Right atrium auricular region (tissue), 2 donors: ENCODE measurements around the gene CUTA. TPM values are rescaled to one million over a fixed set of nuclear protein-coding genes. Genes with fewer than 3 reads are reported as not detected.

Experiments
- DNase-seq: peaks from one replicate; pipeline ENCODE4 v3.0.0-alpha.2; 2019; ENCODE audit warnings: low spot score
- H3K27ac ChIP-seq, 2 donors: fragments of 200-600 bp; sonication (generic); 1 replicate in 1 of 2; 2 replicates in 1 of 2; pipeline ENCODE4 v1.5.1; 2016 to 2019
- H3K27me3 ChIP-seq, 2 donors: fragments of 200-600 bp; sonication (generic); one replicate each; pipeline versions ENCODE4 v1.5.1 to v1.6.0; 2017 to 2019
- H3K36me3 ChIP-seq: fragments of 200-600 bp; sonication (generic); one replicate; pipeline ENCODE4 v1.5.1; 2016
- H3K4me1 ChIP-seq, 2 donors: fragments of 200-600 bp; sonication (generic); one replicate each; pipeline versions ENCODE4 v1.5.1 to v1.6.0; 2017 to 2019
- H3K4me3 ChIP-seq, 2 donors: fragments of 200-600 bp; sonication (generic); 1 replicate in 1 of 2; 2 replicates in 1 of 2; pipeline ENCODE4 v1.5.1; 2017 to 2019; ENCODE audit warnings: mild to moderate bottlenecking in 1 of 2, moderate library complexity in 1 of 2
- H3K9me3 ChIP-seq, 2 donors: fragments of 200-600 bp; sonication (generic); one replicate each; pipeline ENCODE4 v1.5.1; 2019
- CTCF ChIP-seq, 2 donors: fragments of 200-600 bp; sonication (generic); IDR thresholded peaks; one replicate each; pipeline ENCODE4 v1.5.1; 2019; ENCODE audit warnings: antibody characterized with exemption in 2 of 2
- total RNA-seq, 2 donors: library from RNA; depleted of rRNA; stranded (reverse); fragments of >200 nt; gene quantifications; one replicate each; pipeline ENCODE4 v1.1.0, GENCODE V29; 2016

The CUTA gene
- total RNA-seq, 2 donors from 2014 or later = 118 to 119 TPM

- no peaks in the 10 kb centered on the region for H3K4me1 ChIP-seq
- DNase-seq = no peak
- peaks cover 33% of the 10 kb centered on the region for H3K36me3 ChIP-seq
- no peaks in the 10 kb centered on the region for H3K9me3 ChIP-seq
- H3K27ac ChIP-seq = no peak overlapping the region
- H3K4me3 ChIP-seq = no peak overlapping the region
- H3K27me3 ChIP-seq = no peaks in the 10 kb centered on the region
- no peak for TF ChIP-seq CTCF (IDR thresholded peaks at IDR 0.05)
These were observed 25.1 kb upstream of the CUTA start for GRCh38 chr6:33443025-33443424.

- Histone ChIP-seq H3K4me1 (no peaks in the 10 kb centered on the region), H3K4me3 (no peak overlapping the region), H3K36me3 (peaks cover 40% of the 10 kb centered on the region), H3K9me3 (no peaks in the 10 kb centered on the region), H3K27me3 (no peaks in the 10 kb centered on the region), H3K27ac (no peak overlapping the region)
- DNase-seq = no peak
- no peak for TF ChIP-seq CTCF (IDR thresholded peaks at IDR 0.05)
These were observed 24.4 kb upstream of the CUTA start for GRCh38 chr6:33442283-33442682.

DNA sequence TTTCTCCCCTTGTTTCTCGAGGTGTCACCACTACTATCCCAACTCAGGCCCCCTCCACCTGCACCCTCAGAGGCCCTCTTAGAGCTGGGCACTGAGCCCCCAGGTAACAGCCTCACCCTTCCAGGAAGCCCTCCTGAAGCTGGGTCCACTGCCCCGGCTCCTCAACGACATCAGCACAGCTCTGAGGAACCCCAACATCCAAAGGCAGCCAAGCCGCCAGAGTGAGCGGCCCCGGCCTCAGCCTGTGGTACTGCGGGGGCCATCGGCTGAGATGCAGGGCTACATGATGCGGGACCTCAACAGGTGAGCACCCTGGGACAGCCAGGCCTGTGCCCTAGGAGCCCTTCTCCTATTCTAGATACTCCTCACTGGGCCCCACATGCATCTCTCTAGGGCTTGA, 23.6 kb upstream of the CUTA start:
- Histone ChIP-seq H3K27ac (no peak overlapping the region), H3K27me3 (no peaks in the 10 kb centered on the region), H3K4me3 (no peak overlapping the region), H3K36me3 (peaks cover 45% of the 10 kb centered on the region), H3K9me3 (no peaks in the 10 kb centered on the region), H3K4me1 (no peaks in the 10 kb centered on the region)
- TF ChIP-seq CTCF (IDR thresholded peaks at IDR 0.05) = no peak
- no peak for DNase-seq

DNA sequence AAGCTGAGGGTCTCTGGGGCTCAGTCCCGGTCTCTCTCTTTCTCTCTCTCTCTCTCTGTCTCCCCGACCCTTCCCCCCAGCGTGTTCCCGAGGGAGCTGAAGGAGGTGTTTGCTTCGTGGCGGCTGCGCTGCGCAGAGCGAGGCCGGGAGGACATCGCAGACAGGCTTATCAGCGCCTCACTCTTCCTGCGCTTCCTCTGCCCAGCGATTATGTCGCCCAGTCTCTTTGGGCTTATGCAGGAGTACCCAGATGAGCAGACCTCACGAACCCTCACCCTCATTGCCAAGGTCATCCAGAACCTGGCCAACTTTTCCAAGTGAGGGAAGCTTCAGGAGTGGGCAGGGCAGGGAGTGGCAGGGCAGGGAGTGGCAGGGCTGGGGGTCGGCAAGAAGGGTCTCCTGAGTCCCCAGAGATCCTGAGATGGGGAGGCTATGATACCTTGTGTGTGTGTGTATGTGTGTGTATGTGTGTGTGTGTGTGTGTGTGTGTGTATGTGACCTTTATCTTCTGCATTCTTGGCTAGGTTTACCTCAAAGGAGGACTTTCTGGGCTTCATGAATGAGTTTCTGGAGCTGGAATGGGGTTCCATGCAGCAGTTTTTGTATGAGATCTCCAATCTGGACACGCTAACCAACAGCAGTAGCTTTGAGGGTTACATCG, 22.9 kb upstream of the CUTA start:
- Histone ChIP-seq H3K9me3 (no peaks in the 10 kb centered on the region), H3K4me3 (no peak overlapping the region), H3K4me1 (no peaks in the 10 kb centered on the region), H3K27ac (no peak overlapping the region), H3K36me3 (peaks cover 44% of the 10 kb centered on the region), H3K27me3 (no peaks in the 10 kb centered on the region)
- DNase-seq = no peak
- TF ChIP-seq CTCF (IDR thresholded peaks at IDR 0.05) = no peak

- H3K4me1 ChIP-seq = no peaks in the 10 kb centered on the region
- no peak overlapping the region for H3K27ac ChIP-seq
- H3K9me3 ChIP-seq = no peaks in the 10 kb centered on the region
- peaks cover 51% of the 10 kb centered on the region for H3K36me3 ChIP-seq
- no peak for TF ChIP-seq CTCF (IDR thresholded peaks at IDR 0.05)
- no peaks in the 10 kb centered on the region for H3K27me3 ChIP-seq
- no peak for DNase-seq
- no peak overlapping the region for H3K4me3 ChIP-seq
These were observed 22.2 kb upstream of the CUTA start for GRCh38 chr6:33439956-33440648.
